Measurements from ENCODE around the gene SLC25A21.

- TF ChIP-seq TOX (CRISPR knock-in tag; IDR thresholded peaks at IDR 0.05; ENCODE audit: borderline replicate concordance) (no peak), POU6F1 (CRISPR knock-in tag; IDR thresholded peaks at IDR 0.05; ENCODE audit: borderline replicate concordance, low read depth) (no peak), ZNF8 (CRISPR knock-in tag; IDR thresholded peaks at IDR 0.05) (no peak), ARNTL (CRISPR knock-in tag; IDR thresholded peaks at IDR 0.05; ENCODE audit: borderline replicate concordance, low read depth) (no peak), TSHZ2 (CRISPR knock-in tag; IDR thresholded peaks at IDR 0.05) (no peak), ZFP30 (CRISPR knock-in tag; IDR thresholded peaks at IDR 0.05) (no peak), RARB (CRISPR knock-in tag; IDR thresholded peaks at IDR 0.05) (no peak), GLIS3 (CRISPR knock-in tag; IDR thresholded peaks at IDR 0.05) (no peak), CSRNP3 (CRISPR knock-in tag; IDR thresholded peaks at IDR 0.05) (no peak), SNAI2 (CRISPR knock-in tag; IDR thresholded peaks at IDR 0.05) (no peak), PPARA (CRISPR knock-in tag; IDR thresholded peaks at IDR 0.05; ENCODE audit: borderline replicate concordance) (no peak)
These were observed 267.0 kb downstream of the SLC25A21 start for GRCh38 chr14:36905272-36905888.
